ENCODE data around the gene AK4. TPM values are rescaled to one million over a fixed set of nuclear protein-coding genes. Genes with fewer than 3 reads are reported as not detected.
"Not testable (repeated sequence)": the region's sequence is repeated elsewhere in the genome, so short reads cannot be mapped to it uniquely, and the experiment has no call there.

Gene AK4
- polyA plus RNA-seq, 12 donors, result 5.6 to 465 (median 10.2) TPM

DNA sequence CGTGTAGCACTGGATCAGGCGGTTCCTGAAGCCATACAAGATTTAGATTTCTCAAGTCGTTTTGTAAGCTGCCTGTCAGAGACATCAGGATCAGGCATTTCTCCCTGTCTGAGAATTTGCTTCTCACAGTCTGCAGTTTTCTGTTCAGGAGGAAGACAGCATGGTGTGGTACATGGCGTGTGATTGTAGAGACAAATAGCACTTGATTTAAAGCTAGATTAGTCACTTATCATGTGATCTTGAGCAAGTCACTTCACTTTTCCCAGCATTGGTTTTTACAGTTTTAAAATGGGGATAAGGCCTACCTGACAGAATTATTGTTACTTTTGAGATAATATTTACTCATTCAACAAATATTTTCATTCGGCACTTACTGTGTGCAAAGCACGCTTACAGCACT is 63.3 kb downstream of the AK4 start:
- no peak for DNase-seq

DNA sequence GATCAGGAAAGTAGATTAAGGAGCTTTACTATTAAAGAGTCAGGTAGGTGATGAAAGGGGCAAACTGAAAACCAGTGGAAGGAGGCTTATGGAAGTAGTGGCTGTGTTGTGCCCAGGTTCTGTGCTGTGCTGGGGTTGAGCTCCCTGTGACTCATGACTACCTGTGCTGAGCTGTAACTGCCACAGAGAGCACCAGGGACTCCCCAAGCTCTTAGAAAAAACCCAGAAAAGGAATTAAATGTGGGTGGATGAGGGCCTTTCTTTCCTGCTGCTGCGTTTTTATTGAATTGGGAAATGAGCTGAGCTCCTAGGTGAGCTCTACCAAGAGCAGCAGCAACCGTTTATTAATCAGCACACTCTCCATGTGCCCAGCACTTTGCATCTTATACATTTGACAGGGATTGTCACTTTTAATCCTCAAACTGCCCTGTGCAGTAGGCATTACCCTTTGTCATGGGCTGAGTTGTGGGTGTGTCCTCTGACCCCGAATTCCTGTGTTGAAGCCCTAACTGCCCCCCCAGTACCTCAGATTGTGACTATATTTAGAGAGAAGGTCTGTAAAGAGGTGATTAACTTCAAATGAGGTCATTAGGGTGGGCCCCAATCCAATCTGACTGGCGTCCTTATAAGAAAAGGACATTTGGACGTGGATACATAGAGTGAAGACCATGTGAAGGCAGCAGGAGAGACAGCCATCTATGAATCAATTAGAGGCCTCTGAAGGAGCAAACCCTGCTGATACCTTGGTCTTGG is 65.4 kb downstream of the AK4 start:
- no peak for DNase-seq

DNA sequence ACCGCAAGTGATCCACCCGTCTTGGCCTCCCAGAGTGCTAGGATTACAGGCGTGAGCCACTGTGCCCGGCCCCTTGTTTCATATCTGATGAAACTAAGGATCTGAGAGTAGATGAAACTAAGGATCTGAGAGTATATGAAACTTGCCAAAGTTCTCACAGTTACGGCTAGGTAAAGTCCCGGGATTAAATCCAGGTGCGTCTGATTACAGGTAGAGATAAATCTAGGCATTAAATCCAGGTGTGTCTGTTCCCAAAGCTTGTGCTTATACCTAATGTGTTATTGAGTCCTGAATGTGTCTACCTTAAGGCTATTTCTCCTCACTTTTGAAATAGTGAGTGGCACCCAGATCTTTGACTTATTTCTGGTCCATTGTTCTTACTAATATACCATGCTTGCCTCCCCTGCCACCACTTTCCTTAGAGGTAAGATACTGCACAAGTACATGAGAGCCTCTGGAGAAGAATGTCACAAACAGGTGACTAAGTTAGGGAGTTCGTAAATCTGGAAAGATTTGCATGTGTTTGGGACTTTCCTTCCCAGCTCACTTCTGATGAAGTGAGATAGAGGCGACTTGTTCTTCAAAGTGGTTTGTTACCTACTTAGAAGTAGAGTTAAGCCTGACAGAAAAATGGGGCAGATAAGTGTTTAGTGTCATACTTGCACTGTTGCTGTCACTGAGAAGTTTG is 66.5 kb downstream of the AK4 start:
- DNase-seq, result no peak

DNA sequence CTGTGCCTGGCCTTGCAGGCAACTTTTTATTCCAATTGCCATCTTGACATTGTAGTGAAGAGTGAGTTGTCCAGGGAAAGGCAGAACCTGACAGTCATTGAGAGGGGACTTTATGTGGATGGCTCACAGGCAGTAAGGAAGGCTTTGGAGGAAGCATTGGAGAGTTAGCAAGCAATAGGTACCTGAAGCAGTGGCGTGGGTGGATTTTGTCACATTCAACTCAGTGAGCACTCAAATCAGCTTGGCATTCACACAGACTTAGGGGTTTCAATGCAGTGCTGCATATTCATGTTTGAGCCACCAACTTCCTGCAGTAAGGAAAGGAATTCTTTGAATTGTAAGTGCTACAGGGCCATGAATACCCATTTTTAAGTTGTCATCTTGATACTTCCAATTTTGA is 69.0 kb downstream of the AK4 start:
- DNase-seq, result no peak

DNA sequence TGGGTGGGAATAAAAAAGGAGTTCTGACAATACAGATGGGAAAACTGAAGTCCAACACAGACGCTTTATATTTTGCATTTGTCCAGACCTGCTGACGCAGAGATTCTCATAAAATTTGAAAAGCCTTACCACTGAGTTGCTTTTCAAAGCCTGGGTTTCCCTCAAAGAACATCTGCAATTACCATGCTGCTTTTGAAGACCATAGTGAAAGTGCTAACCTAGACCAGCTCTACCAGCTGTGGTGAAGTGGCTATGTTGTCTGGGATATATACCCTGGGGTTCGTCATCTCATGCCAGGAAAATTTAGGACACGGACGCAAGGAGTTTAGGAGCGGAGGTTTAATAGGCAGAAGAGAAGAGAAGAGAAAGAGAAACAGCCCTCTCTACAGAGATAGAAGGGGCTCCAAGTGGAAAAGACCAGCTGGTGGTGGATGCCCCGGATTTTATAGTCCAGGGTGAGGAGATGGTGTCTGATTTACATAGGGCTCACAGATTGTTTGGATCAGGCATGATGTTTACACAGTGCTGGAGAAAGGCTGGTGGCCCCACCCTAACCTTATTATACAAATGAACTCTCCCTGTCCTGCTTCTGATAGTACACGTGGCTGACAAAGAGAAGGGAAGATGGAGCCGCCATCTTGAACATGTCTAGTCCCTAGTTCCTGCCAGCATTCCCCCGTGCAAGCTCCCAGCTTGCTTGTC is 73.8 kb downstream of the AK4 start:
- no peak for DNase-seq

DNA sequence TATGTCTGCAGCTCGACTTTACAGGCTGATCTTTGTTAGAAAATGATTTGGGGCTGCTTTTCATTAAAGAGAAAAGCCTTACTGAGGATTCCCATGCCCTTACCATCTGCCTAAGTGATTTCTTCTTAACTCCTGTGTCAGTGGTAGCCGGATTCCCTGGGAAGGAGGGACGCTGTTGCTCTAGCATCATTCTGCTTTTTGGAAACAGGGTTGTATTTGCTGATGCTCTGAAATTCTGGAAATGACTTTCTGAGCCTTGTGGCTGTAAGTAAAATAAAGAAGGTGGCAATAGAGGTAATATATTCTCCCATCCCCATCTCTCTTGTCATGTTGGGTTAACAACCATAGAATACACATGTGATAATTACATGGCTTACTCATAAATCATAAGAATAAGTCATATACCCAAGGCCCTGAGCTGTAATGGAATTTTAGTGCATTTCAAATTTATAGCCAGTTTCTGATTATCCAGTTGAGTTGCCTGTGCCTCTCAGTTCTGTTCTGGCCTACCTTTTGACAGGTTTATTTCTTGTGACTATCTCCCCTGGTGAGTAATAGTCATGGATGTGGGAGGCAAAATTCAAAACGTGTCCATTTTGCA is 74.4 kb downstream of the AK4 start:
- DNase-seq, result no peak

DNA sequence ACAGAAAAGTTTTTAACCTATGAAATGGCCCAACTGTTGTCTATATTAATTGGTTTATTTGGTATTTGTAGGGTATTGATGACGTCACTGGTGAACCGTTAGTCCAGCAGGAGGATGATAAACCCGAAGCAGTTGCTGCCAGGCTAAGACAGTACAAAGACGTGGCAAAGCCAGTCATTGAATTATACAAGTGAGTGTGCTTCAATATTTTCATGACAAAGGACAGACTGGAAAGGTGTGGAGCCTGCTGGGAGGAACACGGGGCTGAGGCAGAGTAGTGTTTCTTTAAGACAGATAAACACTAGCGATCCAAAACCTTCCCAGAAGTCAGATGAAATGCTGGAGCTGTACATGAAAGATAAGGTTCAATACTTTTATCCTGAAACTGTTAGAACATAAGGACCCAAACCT is 76.7 kb downstream of the AK4 start:
- no peak for DNase-seq

DNA sequence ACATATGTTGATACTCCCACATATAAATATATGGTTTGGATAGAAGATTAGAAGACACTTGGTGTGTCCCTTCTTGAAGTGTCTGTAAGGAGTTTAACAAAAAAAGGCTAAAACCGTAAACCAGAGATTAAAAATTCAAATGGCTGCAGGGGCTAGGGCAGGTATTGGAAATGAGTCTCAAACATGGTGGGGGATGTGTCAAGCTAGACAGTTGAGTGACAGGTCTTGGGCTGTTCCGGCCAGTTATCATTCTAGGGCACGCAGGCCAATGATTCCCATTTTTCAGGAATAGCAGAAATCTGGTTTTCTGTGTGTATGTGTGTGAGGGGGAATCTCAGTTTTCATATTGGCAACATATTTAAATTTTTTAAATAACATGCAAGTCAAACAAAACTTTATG is 77.2 kb downstream of the AK4 start:
- DNase-seq, result no peak

DNA sequence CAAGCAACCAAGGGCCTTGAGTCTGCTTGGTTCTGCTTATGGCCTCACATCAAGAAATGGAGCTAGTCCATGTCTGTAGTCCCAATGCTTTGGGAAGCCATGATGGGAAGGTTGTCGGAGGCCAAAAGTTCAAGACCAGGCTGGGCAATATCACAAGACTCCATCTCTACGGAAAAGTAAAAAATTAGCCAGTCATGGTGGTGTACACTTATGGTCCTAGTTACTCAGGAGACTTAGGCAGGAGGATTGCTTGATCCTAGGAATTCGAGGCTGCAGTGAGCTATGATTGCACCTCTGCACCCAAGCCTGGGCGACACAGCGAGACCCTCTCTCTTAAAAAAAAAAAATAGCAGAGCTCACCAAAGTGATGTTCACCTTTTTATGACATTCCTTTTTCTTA is 81.2 kb downstream of the AK4 start:
- no peak for DNase-seq

DNA sequence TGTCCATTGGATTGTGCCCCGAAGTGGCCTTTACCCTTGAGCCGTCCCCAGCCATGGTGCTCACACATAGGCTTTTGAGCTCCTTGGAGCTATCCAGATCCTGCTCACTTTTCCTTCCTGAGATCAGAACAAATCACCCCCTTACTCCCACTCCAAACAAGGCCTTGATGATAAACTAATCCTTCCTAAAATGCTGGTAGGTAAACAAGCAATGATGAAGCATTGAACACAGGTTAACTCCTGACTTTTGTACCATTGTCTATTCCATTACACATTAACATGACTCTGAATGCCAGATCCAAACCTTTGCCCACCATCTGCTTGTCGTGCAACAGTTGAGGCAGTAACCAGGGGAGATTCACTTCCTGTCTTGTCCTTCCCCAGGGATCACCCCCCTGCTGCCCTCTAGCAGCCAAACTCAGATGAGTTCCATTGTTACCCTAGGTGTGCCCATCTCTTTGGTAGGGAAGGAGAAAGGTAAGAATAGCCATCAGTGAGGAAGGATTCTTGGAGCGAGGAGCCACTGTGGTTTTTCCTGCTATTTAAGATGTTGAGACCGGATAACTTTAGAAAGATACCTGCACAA is 81.8 kb downstream of the AK4 start:
- DNase-seq, result no peak

DNA sequence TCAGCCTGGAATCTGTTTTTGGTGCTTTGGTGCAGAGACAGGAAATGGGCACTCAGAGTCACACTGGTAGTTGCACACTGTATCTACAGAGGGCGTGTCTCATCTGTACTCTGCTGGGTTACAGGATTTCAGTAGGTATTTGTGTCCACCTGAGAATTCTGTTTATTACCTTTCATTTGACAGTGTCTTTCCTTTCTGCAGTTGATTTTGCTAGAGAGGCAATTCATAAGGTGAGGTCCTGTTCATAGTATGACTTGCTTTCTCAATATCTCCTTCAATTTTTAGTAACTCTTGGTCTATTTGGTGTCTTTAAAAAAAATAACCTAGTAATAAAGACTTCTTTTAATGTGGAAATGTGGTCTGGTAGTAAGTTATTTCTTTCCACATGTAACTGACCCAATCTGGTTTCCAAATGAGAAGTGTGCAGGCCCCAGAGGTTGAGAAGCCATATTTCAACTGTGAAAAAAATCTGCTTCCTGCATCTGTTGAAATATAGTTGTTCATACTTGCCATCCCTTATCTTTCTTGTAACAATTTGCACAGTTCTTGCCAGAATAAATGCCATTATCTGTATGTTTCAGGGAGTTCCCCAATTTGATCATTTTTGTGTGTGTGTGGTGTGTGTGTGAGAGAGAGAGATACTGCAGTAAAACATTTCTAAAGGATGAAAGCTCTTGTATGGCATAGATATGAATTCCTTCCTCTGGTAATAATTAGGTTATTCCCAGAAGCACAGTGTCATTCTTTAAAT is 82.9 kb downstream of the AK4 start:
- no peak for DNase-seq

DNA sequence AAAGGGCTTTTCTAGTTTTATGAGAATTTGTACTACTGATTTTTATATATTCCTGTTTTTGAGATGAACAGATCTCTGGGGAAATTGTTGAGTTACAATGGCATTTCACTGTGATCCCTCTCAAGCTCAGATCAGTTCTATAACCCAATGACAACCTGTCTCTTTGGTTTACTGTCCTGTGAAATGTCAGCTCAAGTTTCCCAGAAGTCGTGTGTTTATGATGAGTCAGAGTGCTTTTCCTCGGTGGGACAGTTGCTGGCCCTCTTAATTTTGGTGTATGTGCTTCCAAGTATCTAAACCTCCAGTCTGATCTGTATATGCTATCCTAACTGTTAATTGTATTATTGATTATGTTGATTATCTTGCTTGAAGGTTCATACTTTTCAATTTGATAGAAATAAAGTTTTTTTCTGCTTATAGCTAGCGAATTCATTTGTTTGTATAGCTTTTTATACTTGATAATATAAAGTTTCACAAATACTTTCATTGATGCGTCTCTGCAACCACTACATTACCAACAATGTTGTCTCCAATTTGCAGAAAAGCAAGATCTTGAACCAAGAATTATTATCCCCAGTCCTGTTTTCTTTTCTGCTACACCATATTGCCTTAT is 83.8 kb downstream of the AK4 start:
- DNase-seq, result no peak

DNA sequence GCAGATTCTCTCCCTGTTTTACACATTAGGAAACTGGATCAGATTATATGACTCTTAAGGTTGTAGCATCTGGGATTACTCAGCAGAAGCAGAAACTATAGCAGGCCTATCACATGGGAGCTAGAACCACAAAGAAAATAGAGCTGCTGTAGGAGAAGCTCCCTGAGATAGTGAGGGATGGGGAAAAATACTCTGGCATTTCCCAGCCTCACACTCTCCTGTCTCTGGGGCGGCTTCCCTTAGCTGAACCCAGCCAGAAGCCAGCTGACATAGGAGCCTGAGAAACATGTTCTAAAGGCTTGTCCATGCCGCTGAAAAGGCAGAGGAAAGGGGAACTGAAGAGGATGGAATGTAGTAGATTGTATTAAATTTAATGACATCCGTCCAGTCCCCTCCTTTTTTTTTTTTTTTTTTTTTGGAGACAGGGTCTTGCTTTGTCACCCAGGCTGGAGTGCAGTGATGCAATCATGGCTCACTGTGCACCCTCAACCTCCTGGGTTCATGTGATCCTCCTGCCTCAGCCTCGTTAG is 84.5 kb downstream of the AK4 start:
- no peak for DNase-seq

DNA sequence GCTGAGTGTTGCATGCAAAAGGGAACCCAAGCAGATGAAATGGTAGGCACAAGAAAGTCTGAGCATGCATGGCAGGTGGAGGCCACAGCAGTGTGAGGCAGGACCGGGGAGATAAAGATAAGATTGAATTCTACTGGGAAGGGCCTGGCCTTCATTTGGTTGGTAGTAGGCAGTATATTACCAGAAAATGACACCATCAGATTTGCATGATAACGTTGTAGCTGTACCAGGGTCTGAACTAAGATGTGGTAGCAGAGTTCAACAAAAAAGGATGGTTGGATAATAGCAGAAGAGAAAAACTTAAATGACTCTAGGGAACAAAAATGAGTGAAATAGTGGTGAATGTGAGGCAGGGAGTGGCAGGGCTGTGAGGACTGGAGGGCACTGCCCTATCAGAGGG is 85.8 kb downstream of the AK4 start:
- DNase-seq, result no peak

DNA sequence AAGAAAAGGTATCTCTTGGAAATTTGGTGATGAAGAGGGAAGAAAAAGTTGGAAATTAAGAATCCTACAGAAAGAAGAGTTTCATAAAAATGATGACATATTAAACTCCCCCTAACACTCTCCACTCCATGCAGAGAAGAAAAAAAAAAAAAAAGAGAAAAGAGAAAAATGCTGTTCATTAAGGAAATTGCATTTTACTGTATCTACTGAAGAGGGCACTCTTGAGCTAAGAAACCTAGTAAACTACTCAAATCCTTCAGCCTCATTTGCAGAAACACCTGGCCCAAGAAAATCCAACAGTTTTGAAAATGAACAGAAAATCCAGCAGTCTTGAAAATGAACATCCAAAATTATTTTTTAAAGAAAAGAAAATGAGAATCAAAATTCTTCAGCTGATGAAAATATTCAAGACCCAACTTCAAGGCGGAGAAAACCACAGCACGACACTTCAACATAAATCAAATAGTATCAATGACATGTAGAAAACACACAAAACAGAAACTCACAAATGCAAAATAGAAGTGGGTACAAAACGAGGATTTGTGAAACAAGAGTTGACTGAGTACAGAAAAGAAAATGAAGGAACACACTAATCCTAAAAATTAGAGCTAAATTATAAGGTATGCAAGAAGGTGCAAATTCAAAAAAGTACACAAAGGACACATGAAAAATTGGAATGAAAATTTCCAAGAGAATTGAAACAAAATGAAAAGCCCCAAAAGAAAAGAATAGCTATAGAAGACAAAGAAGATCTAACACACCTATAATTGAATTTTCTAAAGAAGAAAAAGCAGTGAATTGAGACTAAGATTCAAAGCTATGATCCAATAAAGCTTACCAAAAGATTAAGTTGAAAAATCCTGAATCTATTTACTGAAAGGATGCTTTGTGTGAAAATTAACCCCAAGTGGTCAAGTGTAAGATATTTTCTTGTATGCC is 88.1 kb downstream of the AK4 start:
- no peak for DNase-seq

DNA sequence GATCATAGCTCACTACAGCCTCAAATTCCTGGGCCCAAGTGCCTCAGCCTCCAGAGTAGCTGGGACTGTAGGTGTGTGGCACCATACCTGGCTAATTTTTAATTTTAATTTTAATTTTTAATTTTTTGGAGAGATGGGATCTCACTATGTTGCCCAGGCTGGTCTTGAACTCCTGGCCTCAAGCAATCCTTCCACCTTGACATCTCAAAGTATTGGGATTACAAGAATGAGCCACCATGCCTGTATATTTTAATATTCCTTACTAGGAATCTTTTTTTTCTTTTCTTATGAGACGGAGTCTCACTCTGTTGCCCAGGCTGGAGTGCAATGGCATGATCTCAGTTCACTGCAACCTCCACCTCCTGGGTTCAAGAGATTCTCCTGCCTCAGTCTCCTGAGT is 89.1 kb downstream of the AK4 start:
- DNase-seq, result not testable (repeated sequence)

DNA sequence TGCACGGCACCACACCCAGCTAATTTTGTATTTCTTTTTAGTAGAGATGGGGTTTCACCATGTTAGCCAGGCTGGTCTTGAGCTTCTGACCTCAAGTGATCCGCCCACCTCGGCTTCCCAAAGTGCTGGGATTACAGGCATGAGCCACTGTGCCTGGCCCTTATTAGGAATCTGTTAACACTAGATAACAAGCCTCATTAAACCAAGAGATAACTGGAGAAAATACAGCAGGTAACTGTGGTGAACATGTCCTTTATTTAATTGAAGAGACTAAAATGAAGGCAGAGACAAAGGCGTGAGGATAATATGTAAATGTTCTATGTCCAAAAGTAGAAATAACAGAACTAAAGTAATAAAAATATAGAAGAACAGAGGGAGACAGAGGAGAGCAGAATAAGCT is 89.5 kb downstream of the AK4 start:
- DNase-seq, result no peak

DNA sequence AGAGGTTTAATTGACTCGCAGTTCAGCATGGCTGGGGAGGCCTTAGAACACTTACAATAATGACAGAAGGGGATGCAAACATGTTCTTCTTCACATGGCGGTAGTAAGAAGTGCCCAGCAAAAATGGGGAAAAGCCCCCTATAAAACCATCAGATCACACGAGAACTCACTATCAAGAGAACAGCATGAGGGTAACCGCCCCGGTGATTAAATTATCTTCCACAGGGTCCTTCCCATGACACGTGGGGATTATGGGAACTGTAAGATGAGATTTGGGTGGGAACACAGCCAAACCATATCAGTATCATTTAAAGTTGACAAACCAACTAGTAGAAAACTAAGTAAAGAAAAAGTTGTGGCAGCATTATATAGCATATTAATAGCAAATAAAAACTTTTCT is 90.0 kb downstream of the AK4 start:
- DNase-seq, result no peak

DNA sequence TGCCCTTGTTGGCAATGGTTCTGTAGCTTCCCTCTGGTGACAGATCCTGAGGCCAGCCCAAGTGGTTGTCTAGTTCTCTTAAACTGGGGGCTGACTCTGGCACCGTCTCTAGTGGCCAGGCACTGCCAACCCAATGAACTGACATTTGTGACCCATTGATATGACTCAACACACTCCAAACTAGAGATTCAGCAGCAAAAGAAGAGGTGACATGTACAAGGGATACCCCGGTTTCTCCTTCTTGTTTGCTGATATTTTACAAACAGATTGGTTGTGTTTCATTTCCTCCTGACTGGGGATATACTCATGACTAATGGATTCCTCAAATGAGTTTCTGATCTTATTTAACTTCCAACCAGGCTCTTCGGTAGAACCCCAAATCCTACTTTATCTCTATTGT is 95.5 kb downstream of the AK4 start:
- no peak for DNase-seq

DNA sequence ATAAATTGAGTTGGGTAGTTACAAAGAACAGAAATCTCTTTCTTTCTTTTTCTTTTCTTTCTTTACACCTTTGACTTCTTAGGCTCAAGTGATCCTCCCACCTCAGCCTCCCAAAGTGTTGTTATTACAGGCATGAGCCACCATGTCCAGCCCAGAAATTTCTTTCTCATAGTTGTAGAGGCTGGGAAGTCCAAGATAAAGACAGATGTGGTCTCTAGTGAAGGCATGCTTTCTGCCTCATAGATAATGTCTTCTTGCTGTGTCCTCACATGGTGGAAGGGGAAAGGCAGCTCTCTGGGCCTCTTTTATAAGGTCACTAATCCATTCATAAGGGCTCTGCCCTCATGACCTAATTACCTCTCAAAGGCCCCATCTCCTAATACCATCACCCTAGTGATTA is 97.3 kb downstream of the AK4 start:
- DNase-seq, result no peak
